HG02884 (cell line): ENCODE measurements around the gene SLC25A4.
"Not testable (repeated sequence)": the region's sequence is repeated elsewhere in the genome, so short reads cannot be mapped to it uniquely, and the experiment has no call there.

Source experiments
- ATAC-seq: cut with Tn5 transposase; IDR thresholded peaks from one replicate; pipeline ENCODE4 v1.9.1; 2021; ENCODE audit warnings: mild to moderate bottlenecking, moderate library complexity; ENCODE audit not compliant: unreplicated experiment

The SLC25A4 gene

GRCh38 chr4:185142912-185143600 is at the start of gene SLC25A4:
Gene SLC25A4 (plus strand): TSS chr4:185143266. CDS start chr4:185143373, 107 bp downstream.
- peak; percentile 94 for ATAC-seq

GRCh38 chr4:185093603-185094002 is 49.5 kb upstream of the SLC25A4 start:
- no peak for ATAC-seq

- ATAC-seq = no peak
Measured at GRCh38 chr4:185096032-185096653, 46.9 kb upstream of the SLC25A4 start.

- ATAC-seq = no peak
Measured at GRCh38 chr4:185098474-185098873, 44.6 kb upstream of the SLC25A4 start.

- ATAC-seq = no peak
Measured at GRCh38 chr4:185099024-185099682, 43.9 kb upstream of the SLC25A4 start.

- ATAC-seq = no peak
Measured at GRCh38 chr4:185099940-185100339, 43.1 kb upstream of the SLC25A4 start.

GRCh38 chr4:185100423-185100822 is 42.6 kb upstream of the SLC25A4 start:
- ATAC-seq = no peak

- ATAC-seq = no peak
Measured at GRCh38 chr4:185101354-185101890, 41.6 kb upstream of the SLC25A4 start.

- no peak for ATAC-seq
Measured at GRCh38 chr4:185104733-185105132, 38.3 kb upstream of the SLC25A4 start.

GRCh38 chr4:185106353-185106752 is 36.7 kb upstream of the SLC25A4 start:
- ATAC-seq = no peak

GRCh38 chr4:185107574-185107973 is 35.5 kb upstream of the SLC25A4 start:
- not testable (repeated sequence) for ATAC-seq

- no peak for ATAC-seq
Measured at GRCh38 chr4:185108185-185108584, 34.9 kb upstream of the SLC25A4 start.

- ATAC-seq = no peak
Measured at GRCh38 chr4:185108669-185109068, 34.4 kb upstream of the SLC25A4 start.

GRCh38 chr4:185109736-185110135 is 33.3 kb upstream of the SLC25A4 start:
- no peak for ATAC-seq

GRCh38 chr4:185110375-185110823 is 32.7 kb upstream of the SLC25A4 start:
- no peak for ATAC-seq

GRCh38 chr4:185112104-185112503 is 31.0 kb upstream of the SLC25A4 start:
- ATAC-seq = no peak

GRCh38 chr4:185113340-185113739 is 29.7 kb upstream of the SLC25A4 start:
- no peak for ATAC-seq

GRCh38 chr4:185115827-185116232 is 27.2 kb upstream of the SLC25A4 start:
- no peak for ATAC-seq

- no peak for ATAC-seq
Measured at GRCh38 chr4:185117300-185117934, 25.6 kb upstream of the SLC25A4 start.

GRCh38 chr4:185118876-185119275 is 24.2 kb upstream of the SLC25A4 start:
- ATAC-seq = no peak

- ATAC-seq = not testable (repeated sequence)
Measured at GRCh38 chr4:185119467-185119866, 23.6 kb upstream of the SLC25A4 start.
